HG03565 (cell line): ENCODE measurements around the gene B3GALNT2.
"Not testable (repeated sequence)": the region's sequence is repeated elsewhere in the genome, so short reads cannot be mapped to it uniquely, and the experiment has no call there.

ENCODE experiments used
- ATAC-seq: cut with Tn5 transposase; IDR thresholded peaks from one replicate; pipeline ENCODE4 v1.9.1; 2021; ENCODE audit warnings: mild to moderate bottlenecking, moderate library complexity; ENCODE audit not compliant: unreplicated experiment

B3GALNT2 gene

DNA sequence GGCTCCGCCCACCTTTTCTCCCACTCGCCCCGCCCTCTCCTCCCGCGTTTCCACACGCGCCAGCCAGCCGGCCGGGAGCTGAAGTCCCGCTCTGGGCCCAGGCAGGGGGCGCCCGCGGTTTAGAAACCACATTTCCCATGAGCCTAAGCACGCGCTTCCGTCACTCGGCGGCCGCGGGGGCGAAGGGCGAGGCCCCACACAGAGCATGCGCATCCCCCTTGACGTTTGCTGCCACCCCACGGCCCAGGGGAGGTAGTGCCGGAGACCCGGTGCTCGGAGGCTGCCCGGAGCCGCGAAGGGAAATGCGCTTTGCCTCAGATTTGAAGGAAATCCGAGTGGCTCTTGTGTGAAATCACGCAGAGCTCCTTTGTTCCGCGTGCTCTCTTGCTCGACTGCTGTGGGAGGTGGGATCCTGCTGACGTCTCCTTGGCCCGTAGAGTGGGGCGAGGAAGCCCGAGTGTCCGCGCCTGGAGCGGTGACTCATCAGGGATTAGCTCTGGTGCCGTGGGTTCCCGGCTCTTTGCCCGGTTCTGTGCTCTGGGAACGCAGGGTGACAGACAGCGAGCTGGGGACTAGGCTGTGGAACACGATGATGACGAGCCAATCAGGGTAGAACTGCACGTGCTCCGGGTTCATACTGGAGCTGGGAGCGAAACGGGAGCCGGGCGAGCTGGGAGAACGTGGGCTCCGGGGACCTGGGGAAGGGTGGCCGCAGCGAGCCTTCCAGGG lies 406 bp upstream of the B3GALNT2 start:
- ATAC-seq, result peak; percentile 82

DNA sequence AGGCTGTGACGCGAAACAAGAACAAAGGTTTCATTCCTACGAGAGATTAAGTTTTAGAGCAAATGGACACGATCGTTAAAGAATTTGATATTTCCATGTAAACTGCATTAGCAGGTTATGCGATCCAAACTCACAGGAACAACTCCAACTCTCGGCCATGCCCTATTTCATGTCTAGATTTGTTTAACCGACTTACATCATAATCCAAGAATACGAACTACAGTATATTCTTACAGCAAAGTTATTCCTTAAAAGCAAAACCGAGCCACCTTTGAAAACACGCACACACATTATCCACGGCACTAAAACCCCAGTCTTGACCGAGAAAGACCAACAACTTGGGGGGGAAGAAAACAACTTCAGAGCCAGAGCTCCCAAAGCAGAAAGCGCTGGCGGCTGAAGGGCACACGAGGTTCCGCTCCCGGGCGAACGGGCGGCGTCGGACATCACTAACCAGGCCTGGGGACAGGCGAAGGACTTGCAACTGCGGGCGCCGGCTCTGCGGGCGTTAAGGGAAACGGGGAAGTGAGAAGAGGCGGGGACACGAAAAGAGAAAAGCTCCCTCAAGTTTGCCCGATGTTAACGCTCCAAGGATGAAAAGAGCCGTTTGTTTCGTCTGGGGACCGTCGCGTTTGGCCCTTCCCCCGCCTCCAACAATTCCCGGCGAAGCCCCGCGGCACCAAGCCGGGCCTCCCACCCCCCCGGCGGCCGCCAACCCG lies 690 bp downstream of the B3GALNT2 start:
- no peak for ATAC-seq

DNA sequence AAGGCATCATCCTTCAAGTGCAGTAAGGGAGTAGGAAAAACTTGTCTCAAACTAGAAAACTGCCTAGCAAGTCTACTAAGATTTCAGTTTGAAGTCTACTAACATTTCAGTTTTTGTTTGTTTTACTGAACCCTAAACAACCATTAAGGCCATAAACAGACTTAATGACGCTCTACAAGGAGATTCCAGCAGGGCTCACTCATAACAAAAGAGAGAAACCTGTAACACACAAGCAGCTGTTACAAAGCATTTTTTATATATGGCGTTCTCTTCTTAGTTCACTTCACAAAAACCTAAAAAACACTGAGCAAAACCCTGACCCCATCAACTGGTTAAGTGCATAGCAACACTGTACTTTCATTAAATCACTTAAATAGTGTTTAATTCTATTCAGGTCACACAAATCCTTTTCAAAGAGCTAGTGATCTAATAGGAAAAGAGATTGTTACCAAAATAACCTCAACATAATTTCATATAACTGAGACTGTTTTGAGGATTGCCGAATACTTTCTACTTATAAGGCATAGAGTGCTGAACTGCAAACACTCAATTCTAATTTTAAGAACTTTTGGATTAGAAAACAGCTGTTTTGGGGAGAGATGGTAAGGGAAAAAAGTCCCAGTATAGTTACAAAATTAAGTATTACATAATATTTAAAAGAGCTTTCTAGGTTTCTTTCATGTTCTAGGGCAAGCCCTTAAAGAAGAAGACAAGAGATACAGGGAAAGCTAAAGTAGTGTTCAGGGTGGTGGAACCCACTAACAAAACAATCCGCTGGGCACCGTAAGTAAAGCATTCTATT lies 1.4 kb downstream of the B3GALNT2 start:
- ATAC-seq, result no peak

DNA sequence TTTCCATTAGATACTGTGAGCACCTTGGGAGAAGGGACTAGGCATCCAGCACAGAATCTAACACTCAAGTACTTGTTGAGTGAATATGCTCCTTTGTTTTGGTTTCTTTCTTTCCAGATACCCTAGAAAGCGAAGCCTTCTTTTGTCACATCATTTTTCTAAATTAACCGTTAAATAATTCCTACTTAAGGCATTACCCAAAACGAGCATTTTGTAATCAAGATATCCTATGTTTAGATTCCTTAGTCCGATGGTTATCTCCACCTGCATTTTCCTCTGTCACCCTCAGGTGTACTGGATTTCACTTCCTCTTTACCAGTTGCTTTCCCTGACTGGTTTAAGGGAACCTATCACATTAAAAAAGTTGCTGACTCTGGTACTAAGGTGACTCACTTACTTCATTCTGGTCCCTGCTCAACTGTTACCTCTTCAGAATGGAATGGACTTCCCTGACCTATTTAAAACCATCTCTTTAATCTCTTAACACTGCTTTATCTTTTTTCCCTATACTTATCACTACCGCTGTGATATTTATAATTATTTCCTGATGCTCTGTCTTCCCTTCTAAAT lies 3.2 kb downstream of the B3GALNT2 start:
- no peak for ATAC-seq

DNA sequence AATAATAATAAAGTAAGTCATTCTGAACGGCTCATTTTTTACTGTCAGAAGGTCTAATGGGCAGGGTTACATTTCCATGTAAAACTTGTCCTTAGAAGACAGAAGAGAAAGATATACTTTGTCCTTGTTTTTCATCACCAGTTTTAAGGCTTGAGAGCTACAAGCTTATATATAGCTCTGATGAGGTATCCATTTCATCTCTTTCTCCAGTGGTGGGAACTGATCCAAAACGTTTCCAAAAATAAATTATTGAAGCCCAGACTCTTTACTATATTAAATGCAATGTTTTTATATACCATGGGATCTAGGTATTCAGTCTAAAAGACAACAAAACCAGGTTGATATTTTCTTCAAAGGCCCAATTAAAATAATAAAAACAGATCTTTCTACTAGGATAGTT lies 8.7 kb downstream of the B3GALNT2 start:
- ATAC-seq, result no peak

DNA sequence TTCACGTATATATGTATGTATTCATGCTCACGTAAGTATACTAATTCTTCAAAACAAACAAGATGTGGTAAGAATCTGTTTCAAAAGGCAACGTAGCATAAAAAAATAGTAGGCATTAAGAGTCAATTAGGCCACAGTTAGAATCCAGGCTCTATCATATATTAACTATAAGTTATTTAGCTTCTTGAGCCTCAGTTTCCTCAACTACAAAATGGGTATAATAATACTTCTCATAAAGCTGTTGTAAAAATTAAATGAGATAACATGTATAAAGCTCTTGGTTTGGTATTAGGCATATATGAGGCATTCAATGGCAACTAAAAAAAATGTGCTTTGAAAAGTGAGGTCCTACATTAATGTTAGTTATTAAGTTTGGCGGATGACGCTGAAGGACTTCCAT lies 9.2 kb downstream of the B3GALNT2 start:
- ATAC-seq, result no peak

DNA sequence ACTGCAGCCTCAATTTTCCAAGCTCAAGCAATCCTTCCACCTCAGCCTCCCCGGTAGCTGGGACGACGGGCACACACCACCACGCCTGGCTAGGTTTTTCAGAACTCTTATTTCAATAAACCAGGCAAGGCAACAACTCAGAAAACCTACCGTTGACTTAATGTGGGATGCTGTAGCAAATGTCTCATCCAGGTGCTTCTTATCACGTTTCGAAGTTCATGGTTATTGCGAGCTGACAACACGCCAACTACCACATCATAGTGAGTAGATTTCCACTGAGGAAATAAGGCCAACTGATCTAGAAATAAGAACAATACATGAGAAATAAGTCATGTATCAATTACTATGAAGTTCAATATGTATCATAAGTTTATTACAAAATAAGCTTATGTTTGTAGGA lies 9.7 kb downstream of the B3GALNT2 start:
- ATAC-seq, result no peak

DNA sequence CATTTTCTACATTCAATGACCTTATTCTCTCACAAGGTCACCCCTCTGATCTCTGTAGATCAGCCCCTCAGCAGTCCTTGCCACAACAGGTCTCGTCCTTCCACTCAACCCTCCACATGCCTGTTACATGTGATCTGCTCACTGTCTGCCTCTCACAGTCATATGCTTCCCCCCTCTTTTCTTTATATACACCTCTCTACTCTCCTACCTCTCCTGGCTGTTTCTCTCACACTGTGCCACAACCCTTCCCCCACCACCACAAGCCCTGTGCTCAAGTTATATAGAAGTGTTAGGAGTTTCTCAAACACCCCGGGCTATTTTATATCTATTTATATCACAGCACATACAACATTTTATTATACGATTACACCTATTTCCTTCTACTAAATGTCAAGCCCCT lies 12.6 kb downstream of the B3GALNT2 start:
- ATAC-seq, result no peak

DNA sequence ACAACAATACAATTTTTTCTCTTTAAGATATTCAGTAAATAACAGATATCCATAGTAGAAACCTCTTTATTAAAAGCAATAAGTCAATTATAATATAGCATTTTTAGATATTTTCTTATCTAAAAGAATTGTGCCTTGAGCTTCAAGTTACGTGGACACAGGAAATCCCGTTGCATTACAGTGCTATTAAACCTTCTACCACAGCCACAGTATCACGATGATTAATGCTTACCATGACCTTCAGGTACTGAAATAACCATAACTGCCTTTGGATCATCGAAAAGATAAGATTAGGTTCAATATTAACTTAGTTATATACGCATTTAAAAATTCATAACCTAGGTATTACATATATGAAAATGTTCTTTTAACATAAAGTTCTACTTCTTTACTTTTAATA lies 17.9 kb downstream of the B3GALNT2 start:
- no peak for ATAC-seq

DNA sequence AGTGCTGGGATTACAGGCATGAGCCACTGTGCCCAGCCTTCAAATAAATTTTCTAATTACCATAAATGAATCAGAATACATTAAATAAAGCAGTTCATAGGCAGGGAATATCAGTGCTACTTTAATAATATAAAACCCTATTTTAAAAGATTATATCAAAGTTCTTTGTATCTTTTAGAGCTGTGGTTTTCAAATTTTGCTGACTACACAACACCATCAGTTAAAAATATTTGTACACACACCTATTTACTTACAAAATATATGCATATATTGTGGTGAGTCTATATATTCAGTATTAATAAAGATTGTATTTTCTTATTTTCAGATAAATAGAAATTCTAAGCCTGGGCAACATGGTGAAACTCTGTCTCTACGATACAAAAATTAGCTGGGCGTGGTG lies 18.7 kb downstream of the B3GALNT2 start:
- no peak for ATAC-seq

DNA sequence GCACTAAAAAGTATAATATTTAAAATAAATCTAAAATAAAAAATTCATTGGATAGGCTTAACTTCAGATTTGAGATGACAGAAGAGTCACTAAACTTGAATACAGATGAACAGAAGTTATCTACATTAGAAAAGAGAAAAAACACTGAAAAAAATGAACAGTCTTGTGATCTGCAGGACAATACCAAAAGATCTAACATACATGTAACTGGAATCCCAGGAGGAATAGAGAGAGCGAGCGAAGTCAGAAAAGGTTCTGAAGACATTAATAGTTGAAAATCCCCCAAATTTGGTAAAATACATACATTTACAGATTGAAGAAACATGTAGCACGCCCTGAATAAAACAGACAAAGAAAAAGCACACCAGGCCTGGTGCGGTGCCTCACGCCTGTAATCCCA lies 21.2 kb downstream of the B3GALNT2 start:
- ATAC-seq, result no peak

DNA sequence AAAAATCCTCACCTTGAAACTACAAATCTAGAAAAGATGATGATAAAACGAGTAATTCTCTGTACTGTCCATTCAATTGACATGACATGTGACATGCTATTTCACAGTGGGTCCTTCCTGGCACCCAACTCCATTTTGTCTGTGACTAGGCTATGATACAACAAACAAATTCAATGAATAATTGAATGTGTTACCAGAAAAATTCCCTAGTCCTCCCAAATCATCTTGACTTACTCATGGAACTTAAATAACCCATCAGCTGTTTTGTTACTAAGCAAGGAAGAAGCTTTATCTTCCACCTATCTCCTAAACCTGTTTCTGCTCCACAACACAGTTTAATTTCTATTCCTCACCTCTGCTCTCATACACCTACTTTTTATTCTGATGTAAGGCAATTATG lies 30.4 kb downstream of the B3GALNT2 start:
- ATAC-seq, result no peak

DNA sequence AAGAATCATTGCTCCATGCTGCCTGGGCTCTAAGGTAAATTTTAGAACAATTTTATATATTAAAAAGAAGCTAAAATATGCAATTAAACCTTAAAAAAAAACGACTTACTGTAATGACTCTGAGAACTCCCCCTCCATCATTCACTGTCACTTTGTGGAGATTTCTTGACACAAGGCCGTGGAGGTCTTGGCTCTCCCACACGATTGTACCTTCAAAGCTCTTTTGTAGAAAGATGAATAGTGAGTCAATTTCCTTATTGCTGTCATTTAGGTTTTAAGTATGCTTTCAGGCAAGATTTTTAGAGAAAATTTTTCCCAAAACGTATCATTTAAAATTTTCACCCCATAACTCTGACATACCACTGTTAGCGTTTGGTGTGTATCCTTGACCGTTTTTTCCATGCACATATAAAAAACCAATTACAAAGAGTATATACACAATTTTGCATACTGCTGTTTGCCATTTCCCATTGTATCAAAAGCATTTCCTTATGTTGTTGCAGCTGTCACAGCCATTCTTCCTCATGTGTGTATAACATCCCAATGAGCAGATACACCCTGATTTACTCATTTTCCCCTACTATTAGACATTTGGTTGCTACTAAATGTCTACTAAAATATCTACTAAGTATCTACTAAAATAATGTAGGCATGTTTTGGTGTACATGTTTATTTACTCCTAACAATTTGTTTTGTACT lies 33.4 kb downstream of the B3GALNT2 start:
- ATAC-seq, result no peak

DNA sequence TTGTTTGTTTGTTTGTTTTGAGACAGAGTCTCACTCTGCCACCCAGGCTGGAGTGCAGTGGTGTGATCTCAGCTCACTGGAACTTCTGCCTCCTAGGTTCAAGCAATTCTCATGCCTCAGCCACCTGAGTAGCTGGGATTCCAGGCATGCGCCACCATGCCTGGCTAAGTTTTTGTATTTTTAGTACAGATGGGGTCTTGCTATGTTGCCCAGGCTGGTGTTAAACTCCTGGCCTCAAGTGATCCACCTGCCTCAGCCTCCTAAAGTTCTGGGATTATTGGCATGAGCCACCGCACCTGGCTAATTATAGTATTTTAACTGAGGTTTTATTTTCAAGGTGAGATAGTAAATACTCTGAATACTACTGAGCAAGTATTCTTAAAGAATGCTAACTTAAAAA lies 34.4 kb downstream of the B3GALNT2 start:
- ATAC-seq, result not testable (repeated sequence)

DNA sequence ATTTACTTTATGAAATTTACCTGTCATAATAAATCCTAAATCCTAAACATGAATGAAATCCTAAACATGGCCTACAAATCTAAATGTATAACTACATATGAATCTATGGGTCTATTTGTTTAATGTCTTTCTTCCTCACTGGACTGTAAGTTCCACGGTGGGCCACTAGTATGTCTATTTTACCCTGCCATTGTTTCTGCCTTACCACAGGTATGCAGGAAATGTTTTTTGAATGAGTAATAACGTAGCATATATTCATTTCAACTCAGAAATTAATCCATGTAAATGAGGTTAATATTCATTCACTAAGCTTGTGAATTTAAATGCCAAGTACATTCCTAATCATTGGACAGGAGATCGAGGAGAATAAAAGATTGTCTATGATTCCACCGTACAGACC lies 35.3 kb downstream of the B3GALNT2 start:
- ATAC-seq, result no peak

DNA sequence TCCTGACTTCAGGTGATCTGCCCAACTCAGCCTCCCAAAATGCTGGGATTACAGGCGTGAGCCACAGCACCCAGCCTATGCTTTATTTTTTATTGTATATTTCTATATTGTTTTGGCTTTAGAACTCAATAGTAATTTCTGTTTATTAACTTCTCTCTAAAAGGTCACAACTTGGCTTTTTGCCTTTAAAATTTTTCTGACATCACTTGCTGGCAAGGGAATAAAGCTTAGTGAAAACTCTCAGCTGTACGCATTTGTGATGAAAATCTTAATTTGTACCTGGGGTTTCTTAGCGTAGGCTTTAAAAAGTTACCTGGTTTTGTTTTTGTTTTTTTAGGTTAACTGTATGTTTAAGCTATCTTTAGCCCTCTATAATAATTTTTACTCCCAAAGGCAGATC lies 36.2 kb downstream of the B3GALNT2 start:
- ATAC-seq, result no peak

DNA sequence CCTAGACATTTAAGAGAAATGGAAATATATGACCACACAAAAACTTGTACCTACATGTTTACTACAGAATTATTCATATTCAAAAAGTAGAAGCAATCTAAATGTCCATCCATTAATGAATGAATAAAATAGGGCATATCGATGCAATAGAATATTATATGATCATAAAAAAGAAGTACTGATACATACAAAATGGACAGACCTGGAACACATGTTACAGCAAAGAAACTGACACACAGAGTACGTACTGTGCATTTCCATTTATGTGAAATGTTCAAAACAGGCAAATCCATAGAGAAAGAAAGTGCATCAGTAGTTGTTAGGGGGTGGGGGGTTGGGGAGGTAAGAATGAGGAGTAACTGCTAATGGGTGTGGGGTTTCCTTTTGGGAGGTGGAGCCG lies 39.2 kb downstream of the B3GALNT2 start:
- ATAC-seq, result no peak

DNA sequence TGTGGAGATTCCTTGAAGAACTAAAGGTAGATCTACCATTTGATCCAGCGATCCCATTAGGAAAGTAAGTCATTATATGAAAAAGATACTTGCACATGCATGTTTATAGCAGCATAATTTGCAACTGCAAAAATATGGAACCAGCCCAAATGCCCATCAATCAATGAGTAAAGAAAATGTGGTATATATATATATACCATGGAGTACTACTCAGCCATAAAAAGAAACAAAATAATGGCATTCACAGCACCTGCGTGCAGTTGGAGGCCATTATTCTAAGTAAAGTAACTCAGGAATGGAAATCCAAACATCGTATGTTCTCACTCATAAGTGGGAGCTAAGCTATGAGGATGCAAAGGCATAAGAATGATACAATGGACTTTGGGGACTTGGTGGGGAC lies 41.4 kb downstream of the B3GALNT2 start:
- not testable (repeated sequence) for ATAC-seq

DNA sequence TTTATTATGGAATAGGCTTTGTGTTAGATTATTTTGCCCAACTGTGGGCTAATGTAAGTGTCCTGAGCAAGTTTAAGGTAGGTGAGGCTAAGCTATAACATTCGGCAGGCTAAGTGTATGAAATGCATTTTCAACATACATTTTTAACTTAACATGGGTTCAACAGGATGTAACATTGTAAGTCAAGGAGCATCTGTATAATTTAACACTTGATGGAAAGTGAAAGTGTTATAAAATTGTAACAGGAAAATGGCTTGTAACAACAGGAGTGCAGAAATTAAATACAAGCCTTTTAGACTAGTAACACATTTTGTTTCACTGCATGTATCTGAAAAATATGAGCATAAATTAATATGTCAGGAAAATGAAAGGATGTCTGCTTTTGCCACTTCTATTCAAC lies 42.3 kb downstream of the B3GALNT2 start:
- ATAC-seq, result no peak

DNA sequence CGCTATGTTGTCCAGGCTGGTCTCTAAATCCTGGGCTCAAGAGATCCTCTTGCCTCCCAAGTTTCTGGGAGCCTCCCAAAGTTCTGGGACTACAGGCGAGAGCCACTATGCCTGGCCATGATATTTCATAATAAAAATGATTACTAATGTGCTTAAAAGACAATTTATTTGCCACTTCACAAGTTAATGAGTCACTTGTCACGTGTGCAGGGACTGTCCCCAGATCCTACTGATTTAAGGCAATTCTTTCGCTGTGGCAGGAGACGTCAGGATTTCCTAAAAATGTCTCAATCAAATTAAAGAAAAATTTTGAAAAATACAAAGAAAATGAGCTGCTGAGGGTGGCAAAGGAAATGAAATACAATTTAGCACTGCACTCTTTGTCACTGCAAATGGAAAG lies 43.5 kb downstream of the B3GALNT2 start:
- no peak for ATAC-seq

DNA sequence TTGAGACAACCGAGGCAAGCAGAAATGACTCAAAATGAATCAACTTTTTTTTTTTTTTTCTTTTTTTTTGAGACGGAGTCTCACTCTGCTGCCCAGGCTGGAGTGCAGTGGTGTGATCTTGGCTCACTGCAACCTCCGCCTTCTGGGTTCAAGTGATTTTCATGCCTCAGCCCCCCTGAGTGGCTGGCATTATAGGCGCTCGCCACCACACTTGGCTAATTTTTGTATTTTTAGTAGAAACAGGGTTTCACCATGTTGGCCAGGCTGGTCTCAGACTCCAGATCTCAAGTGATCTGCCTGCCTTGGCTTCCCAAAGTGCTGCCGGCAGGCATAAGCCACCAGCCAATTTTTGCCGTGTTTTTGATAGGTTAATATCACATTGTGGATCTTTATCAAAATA lies 46.4 kb downstream of the B3GALNT2 start:
- ATAC-seq, result not testable (repeated sequence)
